ENCODE measurements around the gene GPX2. TPM values are rescaled to one million over a fixed set of nuclear protein-coding genes. Genes with fewer than 3 reads are reported as not detected.

The GPX2 gene
- polyA plus RNA-seq (ENCODE audit: insufficient read depth in 1 of 5, insufficient read length in 5 of 5, low replicate concordance in 1 of 5), result 1 to 10 TPM in 1 of 5 donors, under 1 TPM in 4; 0.55 to 1.2 (median 0.72) TPM
- long read RNA-seq, donor 1, result 0 reads
- long read RNA-seq, donor 2, result 0 reads
- long read RNA-seq, donor 3, result 0 reads
- long read RNA-seq, donor 4, result 0 reads
- long read RNA-seq, donor 5, result 0 reads
- long read RNA-seq, donor 6, partial matches to known transcripts, result 0 of 1 reads
- long read RNA-seq, donor 6, other reads (novel, unspliced or antisense), result 0 of 1 reads
- long read RNA-seq, donor 7, partial matches to known transcripts, result 0 of 1 reads
- long read RNA-seq, donor 7, other reads (novel, unspliced or antisense), result 0 of 1 reads
- long read RNA-seq, donor 8, result 0 reads

DNA sequence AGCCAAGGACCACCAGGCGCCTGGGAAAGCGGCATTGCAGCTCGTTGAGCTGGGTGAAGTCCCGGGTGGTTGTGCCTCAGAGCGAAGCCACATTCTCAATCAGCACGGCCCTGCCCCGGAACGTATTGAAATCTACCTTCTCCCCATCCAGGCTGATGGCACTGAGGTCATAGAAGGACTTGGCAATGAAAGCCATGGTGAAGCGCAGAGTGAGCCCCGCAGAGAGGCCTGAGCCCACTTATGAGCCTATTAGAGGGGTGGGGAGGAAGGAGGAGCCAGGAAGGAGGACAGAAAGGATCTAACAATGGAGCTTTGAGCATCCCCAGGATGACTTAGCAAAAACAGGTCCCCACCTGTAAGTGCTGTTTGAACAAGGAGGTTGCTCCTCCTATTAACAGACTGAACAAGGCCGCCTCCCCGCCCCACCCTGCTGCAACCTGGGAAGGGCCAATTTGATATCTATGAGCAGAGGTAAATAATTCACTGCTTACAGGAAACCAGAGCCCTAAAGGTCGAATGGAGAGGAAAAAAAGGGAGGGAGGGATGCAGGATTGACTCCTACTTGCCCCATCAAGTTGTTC is at the start of gene GPX2:
Gene GPX2 (minus strand): TSS at position 215 of the 581 bp plus-strand sequence. CDS start 19 bp downstream, at position 196.
- no peak for DNase-seq

DNA sequence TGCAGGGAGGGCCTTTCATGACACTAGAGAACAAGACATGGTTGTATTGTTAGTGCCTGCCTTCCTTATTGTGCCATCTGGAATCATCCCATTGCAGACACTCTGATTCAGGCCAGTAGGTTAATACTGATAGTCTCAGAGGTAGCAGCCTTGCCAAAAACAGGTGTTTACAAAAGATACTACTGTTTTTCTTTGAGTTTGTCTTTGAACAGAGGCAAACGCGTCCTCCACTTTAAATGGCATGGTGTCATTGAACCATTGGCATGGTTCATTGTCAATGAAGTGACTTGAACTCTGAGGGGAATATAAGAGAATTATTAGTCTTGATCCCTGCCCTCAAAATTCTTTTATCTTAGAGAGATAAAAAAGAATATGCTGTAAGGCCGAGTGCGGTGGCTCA is 48.4 kb upstream of the GPX2 start:
- DNase-seq, result no peak

DNA sequence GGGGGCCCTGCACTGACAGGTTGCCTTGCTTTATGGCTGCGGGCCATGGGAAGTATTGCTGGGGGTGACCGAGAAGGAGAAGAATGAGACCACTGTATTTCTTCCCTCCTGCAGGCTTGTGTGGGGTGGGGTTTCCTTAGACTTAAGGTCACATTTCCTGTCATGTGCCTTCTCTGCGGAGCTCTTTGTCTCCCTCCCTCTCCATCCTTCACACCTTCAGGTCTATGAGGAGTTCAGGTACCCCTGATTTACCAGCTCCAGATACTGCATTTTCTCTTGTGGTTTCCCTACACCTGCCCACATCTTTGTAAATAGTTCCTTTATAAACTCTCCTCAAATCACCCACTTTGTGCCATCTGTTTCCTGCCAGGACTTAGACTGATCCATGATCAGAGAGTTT is 47.8 kb upstream of the GPX2 start:
- no peak for DNase-seq

DNA sequence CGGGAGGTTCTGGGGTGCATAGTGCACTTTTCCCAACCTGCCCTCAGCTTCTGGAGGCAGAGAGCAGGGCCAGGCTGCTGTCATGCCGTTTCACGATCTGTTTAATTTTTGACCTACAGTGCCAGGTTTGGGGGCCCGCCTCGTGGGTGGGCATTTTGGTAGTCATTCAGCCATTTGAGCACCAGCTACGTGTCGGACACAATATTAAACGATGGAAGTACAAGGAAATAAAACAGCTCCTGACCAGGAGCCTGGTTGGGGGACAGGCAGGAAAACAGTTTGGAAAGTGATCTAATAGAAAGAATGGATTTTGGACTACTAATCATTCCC is 44.9 kb upstream of the GPX2 start:
- DNase-seq, result no peak

DNA sequence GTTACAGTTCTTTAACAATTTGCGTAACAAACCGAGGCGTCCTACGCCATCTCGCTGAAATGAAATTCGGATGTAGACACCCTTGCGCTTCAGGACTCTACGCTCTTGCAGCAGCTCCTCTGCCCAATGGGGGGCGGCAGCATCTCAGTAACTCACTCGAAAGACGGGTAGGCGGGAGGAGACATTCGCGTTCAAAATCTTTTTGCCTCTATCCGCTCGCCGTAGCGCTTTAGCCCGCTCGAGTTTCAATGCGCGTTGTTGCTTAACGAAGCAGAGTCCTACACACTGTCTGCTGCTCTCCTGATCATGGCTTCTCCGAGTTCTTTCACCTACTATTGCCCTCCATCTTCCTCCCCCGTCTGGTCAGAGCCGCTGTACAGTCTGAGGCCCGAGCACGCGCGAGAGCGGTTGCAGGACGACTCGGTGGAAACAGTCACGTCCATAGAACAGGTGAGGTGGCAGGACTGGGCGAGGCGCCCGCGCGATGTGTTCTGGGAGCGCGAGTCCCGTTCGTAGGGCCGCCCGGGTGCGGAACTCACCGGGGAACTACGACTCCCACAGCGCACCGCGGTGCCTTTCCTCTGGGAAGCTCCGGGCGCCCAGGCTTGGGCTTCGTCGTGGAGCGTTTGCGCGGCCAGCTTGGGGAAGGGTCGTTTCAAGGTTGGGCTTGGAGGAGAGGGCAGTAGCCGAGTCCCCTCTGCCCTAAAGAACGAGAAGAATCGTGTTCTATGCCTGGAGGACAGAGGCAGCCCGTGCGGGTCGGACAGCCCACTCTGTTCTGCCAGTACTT is 44.3 kb upstream of the GPX2 start, which contains the start of gene FNTB:
Gene FNTB (plus strand): TSS at position 248 of the 790 bp plus-strand sequence. CDS start 59 bp downstream, at position 307.
- DNase-seq, result peak; percentile 96 to 97

DNA sequence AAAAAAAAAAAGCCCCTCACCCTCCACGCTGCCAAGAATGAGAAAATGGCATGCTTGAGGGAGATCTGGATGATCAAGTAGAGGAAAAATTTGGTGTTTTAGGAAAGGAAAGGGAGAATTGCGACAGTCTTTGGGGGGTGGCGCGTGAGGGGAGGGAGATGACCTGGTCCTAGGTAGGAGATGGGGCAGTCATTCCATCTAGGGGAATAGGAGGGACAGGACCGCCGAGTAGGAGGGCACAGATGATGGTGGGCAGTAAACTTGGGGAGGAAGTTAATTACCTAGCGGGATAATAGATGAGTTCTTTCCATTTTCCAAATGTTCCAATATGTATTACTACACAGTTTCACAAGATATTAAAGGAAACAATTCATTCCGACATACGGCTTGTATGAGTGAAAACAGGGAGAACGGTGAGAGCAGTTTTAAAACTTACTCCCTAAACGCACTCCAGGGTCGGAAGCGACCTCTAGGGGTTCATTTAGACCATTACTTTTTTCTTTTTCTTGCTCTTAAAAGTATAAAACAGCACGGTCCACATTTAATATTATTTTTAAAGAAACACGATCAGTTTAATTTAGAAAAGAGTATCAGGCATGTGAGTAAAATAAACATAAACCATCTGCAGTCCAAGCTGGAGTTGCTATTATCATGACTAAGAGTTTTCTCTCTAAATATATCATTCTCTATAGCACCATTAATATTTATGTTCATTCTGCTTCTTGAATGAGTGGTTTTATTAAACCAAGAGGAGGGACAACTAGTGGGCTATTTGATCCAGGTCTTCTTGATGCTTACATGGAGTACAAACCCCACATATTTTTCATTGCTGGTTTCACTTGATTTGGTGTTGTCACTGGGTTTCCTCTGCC is 41.1 kb upstream of the GPX2 start:
- DNase-seq, result no peak

DNA sequence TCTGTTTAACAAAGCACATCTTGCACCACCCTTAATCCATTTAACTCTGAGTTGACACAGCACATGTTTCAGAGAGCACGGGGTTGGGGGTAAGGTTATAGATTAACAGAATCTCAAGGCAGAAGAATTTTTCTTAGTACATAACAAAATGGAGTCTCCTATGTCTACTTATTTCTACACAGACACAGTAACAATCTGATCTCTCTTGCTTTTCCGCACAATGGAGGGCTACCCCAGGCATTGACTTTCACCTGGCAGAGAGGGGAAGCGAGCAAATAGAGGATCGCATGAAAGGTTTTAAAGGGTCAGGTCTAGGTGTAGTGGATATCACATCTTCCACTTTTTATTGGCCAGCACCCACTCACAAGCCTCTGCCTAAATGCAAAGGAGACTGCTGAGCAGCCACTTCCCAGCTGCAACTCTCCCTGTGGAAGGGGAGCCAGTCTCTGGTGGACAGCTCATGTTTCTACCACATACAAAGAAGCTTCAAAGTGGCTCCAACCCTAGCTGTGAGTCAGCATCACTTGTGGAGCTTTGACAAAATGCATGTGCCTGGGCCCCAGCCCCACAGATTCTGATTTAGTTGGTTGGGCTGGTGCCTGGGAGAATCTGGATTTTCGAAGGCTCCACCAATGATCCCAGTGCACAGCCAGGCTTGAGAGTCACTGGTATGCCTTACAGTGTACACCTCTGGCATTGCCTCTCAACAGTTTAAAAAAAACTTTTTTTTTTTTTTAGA is 37.0 kb upstream of the GPX2 start:
- no peak for DNase-seq

DNA sequence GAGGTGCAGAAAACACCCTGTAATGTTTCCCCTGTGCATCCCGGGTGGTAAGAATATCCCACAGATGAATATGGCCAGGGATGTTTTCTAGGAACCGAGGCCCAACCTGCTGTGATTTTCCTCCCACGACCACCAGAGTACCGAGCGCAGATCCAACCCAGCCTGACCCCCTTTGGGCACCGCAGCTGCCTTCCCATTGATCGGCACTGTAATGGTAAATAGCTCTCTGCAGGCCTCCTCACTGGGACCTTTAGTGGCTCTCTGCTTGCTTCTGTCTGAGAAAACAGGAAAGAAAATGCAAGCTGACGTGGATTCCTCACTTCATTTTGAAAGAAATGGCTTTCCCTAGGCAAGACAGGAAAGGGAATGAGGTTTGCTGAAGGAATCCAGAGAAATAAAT is 32.0 kb upstream of the GPX2 start:
- no peak for DNase-seq

DNA sequence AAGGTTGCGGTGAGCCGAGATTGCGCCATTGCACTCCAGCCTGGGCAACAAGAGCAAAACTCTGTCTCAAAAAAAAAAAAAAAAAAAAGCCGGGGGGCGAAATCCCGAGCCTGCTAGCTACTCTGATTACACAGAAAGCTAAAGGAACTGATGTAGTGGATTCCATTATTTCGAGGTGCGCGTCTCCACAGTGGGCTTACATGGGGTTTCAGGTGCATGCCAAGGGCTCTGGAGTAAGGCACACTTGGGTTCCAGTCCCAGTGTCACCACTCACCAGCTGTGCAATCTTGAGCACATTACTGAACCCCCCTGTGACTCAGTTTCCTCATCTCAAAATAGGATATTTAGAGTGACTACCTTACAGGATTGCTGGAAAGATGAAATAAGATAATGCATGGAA is 31.3 kb upstream of the GPX2 start:
- no peak for DNase-seq

DNA sequence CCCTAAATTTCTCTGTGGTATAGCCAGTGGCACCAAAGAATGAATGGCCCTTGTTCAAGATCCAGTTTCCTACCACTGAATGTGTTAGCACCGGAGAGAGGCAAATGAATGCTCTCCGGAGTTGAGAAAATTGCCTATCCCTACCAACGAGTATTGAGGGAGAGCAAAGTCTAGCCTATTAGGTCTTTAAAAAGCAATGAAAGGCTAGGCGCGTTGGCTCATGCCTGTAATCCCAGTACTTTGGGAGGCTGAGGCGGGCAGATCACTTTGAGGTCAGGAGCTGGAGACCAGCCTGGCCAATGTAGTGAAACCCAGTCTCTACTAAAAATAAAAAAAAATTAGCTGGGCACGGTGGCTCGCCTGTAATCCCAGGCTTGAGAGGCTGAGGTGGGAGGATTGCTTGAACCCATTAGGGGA is 30.5 kb upstream of the GPX2 start:
- no peak for DNase-seq

DNA sequence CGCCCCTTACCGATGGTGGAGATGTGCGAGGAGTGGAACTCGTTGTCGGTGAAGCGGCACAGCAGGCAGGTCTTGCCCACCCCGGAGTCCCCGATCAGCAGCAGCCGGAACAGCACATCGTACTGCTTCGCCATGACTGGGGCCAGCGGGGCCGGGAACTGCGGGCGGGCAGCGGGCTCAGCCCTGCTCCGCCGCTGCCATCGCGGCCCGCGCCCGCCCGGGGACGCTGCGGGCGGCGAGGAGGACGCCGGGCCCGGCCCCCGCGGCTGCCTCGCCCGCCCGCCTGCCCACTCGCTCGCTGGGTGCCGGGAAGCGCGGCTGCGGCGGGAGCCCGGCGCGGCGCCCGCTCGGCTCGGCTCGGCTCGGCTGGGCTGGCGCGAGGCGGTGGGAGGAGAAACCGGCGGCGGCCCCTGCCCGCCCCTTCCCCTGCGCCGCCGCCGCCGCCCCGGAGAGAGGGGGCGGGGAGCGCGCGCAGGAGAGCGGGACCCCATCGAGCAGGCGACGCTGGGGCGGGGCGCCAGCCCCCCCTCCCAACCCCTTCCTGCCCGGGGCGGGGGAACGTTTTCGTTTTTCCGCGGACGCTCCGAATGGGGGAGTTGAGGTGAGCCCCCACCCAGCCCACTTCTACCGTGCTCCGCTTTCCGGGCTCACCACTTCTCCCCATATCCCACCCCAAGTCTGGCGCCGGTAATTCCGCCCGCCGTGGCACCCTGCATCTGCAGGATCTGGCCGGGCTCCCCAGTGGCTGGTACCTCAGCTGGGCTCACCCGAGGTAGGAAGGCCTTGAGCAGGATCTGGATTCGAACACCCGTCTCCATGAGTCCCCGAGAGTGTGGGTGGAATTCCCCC is 29.6 kb upstream of the GPX2 start, which contains the start of gene RAB15:
Gene RAB15 (minus strand): TSS at position 394 of the 849 bp plus-strand sequence. CDS start 260 bp downstream, at position 134.
- DNase-seq, result peak in 1 of 2 donors; percentile 40

DNA sequence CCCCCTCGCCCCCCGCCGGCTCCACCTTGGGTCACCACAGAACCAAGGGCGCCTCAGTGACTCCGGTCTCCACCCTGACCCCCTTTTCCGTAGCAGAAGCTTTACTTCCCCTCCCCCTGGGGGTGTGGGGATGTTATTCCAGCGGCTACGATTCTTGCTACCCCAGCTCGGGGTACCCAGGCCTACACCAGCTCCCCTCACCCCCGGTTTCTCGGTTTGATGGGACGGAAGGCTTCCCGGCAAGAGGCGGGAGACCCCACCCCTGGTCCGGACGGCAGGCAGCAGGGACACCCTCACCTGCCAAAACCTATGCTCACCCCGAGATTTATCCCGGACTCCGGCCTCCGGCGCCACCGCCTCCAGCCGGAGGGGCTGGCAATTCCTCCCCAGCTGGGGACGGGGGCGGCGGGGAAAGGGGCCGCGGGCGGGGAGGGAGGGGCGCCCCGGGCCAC is 29.0 kb upstream of the GPX2 start:
- no peak for DNase-seq

DNA sequence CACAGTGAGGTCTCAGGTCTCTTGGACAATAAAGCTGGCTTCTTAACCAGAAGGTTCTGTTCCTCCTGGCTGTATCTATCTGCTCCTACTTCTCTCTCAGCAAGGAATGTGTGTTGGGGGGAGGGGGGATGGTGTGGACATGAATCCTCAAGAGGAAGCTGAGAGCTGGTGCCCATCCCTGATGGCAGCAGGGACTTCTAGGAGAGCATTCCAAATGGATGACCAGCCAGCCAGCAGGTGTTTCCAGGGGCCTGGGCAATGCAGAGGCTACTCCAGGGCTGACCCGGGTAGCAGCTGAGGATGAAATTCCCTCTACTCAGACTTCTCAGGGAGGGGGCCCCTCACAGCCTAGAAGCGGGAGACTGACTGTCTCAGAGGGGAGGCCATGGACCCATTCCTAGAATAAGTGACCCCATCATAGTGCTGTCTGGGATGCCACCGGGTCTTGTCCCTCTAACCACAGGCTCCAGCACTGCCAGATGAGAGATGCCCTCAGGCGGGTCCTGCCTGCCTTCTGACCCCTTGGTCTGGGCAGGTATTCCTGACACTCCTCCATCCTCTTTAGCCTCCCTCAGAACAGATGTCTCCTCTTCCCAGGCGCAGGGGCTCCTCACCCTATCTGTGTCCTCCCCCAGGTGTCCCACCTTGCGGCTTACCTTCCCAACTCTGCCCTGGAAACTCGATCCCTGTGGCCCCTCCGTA is 28.4 kb upstream of the GPX2 start:
- DNase-seq, result no peak

DNA sequence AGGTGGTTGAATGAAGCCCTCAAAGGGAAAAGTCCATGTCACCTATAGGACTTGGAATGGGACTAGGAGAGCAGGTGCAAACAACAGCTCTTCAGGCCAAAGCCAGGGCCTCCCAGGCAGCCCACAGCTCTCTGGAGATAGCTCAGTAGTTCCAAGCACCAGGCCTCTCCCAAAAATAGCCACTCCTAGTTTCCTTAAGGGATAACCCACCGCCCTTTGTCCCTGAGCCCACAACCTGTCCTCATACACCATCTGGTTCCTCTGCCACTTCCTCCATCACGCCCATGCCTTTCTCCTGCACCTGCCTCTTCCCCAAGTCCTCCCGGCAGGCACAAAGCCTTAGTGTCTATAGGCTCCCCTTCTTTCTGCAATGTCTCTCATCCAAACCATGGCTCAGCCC is 27.5 kb upstream of the GPX2 start:
- no peak for DNase-seq

DNA sequence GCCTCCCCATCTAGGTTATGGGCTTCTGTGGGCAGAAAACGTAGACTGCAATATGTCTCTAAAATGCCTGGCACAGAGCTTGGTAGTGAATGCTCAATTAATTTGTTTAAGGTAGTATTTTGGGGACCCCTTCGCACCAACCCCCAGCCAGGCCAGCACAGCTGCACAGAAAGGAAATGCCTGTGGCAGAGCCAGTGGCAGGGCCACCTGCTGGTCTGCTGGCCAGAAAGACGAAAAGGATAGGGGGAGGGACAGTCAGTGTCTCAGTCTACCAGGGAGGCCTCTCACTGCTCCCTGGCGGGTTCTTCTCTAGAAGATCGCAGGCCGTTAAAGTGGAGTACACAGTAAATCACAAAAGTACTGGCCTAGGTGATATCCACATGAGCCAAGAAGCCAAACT is 26.1 kb upstream of the GPX2 start:
- no peak for DNase-seq

DNA sequence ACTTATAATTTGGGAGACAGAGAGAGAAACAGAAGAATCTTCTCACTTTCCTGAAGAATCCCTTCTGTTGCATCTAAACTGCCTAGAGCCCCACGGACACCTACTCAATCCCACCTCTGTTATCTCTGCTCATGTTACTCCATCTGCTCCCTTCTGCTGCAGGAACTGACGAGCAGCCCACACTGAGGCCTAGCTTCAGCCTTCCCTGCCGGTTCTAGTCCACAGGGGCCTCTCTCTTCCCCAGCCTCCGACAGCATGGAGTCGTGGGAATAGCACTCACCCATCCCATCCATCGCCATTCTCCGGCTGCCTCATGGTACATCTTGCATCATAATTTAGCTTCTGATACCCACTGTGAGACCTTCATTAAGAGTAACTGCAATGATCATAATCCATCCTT is 25.6 kb upstream of the GPX2 start:
- no peak for DNase-seq

DNA sequence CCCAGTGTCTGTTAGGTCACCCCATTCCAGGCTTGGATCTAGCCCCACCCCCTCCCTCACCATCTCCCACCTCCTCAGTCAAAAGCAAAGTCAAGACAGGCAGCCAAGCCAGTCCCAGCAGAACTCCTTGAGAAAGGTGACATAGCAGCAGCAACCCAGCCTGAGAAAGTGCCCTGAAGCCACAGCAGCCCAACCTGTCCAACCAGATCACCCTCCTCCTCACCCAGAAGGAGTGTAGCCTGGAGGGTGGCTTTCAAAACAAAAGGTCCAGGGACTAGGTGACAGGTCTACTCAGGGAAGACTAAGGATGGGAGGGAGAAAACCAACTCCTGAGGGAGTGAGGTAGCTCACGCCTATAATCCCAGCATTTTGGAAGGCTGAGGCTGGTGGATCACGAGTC is 24.4 kb upstream of the GPX2 start:
- DNase-seq, result peak; percentile 49 to 62

DNA sequence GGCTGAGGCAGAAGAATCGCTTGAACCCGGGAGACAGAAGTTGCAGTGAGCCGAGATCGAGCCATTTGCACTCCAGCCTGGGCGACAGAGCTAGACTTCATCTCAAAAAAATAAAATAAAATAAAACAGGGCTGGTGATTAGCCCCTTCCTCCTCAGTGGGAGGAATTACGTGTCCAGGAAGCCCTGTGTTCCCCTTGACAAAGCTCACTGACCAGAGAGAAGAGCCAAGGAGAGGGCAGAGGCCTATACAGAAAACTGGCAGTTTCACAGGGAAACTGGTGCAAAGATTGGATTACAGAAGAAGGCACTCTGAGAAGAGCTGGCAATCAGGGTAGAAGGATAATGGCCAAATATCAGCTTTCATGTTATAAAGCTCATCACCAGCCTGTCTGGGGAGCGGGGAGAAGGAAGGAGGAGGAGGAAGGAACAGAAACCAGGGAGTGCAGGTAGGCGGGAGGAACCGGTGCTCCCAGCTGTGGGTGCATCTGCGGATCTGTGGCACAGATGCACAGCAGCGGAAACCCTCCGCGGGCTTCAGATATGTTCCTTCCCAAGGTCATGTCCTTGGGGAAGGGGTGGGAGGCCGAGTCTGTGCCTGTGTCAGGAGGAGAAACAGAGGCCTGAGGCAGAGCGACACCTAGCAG is 22.9 kb upstream of the GPX2 start:
- no peak for DNase-seq

DNA sequence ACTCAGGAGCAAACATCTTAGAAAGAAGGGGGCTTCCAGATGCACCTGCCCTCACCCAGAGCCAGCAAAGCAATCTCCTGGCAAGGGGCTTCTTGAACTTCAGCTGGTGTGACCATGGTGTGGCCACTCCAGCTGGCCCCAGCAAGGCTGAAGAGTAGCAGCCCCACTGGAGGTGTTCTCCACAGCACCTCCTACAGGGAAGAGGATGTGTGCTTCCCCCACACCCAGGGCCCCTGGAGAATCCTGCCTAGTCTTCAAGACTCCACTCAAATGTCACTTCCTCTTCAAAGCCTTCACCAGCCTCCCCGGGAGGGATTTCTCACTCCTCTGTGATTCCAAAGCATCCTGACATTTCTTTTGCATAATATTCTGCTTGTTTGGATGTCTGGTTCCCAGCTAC is 21.1 kb upstream of the GPX2 start:
- DNase-seq, result no peak

Measured in right lung (tissue), 10 donors.